GDM1 (cell line): ENCODE results near the gene SLC35A2.
"Not testable (repeated sequence)": the region's sequence is repeated elsewhere in the genome, so short reads cannot be mapped to it uniquely, and the experiment has no call there.

Source experiments
- DNase-seq: peaks from one replicate; lab custom pipeline; 2025; lab: John Stamatoyannopoulos, UW

The SLC35A2 gene

DNA sequence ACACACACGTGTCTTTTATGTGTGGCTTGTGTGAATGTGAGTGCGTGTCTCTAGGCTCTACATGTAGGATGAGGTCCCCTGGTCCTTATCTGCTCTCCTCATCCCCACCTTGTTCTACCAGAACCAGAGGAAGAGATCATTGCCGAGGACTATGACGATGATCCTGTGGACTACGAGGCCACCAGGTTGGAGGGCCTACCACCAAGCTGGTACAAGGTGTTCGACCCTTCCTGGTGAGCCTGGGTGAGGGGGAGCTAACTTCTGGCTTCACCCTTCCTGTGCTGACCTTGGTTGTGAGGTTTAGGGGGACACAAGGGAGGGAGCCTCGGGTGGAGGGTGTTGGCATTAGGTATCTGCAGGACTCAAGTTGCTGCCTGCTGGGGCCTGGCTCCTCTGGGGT is 10.4 kb downstream of the SLC35A2 start:
- no peak for DNase-seq

DNA sequence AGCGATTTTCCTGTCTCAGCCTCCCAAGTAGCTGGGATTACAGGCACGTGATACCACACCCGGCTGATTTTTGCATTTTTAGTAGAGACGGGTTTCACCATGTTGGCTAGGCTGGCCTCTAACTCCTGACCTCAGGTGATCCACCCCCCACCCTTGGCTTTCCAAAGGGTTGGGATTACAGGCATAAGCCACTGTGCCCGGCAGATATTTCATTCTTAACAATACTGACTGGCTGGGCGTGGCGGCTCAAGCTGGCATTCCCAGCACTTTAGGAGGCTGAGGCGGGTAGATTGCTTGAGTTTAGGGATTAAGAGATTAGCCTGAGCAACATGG is 12.4 kb downstream of the SLC35A2 start:
- no peak for DNase-seq

DNA sequence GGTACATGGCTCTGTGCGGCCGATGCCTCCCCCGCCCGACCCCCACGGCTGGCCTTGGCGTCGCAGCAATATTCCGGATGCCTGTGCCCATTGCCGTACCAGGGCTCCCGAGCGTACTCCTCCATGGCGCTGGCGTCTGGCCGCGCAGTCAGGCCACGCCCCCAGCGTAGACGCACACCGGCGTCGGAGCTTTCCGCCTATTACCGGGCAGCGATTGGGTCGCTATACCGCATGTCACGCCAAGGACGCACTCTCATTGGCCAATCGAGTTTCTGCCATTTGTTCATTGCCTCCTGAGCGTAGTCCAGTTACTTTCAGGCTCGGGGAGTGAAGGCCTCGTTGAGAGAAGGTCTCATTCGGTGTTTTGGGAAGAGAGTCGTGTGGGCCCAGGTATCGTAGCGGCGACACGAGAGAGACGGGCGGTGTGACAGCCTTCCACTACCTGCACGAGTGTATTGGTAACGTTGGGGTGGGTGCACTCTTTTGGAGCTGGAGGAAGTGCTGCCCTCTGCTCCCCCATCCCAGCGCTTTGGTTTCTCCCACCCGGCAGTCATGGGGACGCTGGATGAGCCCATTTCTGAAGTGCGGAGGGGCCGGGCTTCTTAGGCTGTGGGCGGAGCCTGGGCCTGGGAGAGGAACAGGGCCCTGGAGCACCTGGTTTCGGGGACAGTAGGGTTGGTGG is 13.7 kb downstream of the SLC35A2 start, which contains the start of the genes PQBP1 and TIMM17B:
TSS of gene PQBP1 (plus strand) at position 306 of the 682 bp plus-strand sequence. CDS start 580 bp downstream, outside the sequence.
TSS of gene TIMM17B (minus strand) at position 144 of the 682 bp plus-strand sequence. CDS start at position 125, 19 bp downstream.
- DNase-seq = peak; percentile 90

GRCh38 chrX:48897157-48897624 is 14.3 kb downstream of the SLC35A2 start:
- DNase-seq = no peak

GRCh38 chrX:48896611-48897011 is 14.8 kb downstream of the SLC35A2 start:
- DNase-seq = no peak

DNA sequence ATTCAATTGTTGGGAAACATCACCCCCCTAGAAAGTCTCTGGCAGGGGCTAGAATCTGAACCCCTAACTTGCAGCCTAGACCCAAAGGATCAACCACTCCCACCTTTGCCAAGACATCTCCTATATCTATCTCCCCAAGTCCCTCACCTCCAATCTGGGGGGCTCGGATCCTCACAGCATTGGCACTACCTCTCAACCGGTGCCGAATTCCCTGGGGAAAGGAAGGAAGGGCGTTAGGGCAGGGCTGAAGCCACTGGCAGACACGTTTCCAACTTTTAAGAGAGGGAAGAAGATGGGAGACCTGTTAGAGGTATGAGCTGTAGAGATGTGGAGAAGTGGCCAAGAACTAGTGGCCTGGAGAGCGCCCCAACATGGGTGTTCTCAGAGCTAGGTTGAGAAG is 16.6 kb downstream of the SLC35A2 start:
- no peak for DNase-seq

- no peak for DNase-seq
Measured at GRCh38 chrX:48893556-48894348, 17.7 kb downstream of the SLC35A2 start.

GRCh38 chrX:48892896-48893295 is 18.6 kb downstream of the SLC35A2 start:
- DNase-seq = no peak

DNA sequence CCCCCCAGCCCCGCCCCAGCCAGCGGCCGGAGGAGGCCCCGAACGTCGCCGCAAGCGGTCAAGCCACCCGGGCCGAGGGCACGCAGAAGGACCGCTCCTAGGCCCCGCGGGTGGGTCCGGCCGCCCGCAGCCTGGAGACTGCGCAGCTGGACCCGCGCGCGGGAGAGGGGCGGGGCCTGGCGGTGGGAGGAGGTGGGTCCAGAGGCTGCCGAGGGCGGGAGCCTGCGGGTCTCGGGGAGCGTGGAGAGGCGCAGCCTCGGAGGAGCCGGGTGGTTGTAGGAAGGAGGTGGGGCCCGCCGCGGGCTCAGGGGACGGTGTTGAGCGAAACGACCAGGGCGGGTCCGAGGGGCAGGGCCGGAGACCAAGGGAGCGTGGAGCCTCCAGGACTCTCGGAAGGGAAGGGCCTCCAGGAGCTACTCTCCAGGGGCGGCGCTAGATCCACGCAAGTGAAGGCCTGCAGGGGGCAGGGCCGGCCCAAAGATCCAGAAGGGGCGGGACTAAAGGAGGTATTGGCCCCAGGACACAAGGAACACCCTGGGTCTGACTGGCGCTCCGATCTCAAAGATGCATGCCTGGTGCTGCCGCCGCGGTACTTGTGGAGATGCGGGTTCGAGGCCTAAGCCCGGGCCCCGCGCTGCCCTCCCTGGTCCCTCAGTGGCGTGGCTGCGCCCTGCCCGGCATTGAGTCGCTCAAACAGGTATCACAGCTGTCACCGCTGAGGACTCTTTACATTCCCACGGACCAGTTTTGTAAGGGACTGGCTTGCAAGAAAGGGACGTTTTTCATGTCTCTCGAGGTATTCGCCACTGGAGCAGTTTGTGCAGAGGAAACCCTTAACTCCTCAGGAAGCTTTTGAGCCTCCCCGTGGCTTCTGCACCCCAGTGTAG is 19.8 kb downstream of the SLC35A2 start:
- peak; percentile 80 for DNase-seq

- DNase-seq = no peak
Measured at GRCh38 chrX:48890934-48891401, 20.5 kb downstream of the SLC35A2 start.

- no peak for DNase-seq
Measured at GRCh38 chrX:48890296-48890925, 21.0 kb downstream of the SLC35A2 start.

DNA sequence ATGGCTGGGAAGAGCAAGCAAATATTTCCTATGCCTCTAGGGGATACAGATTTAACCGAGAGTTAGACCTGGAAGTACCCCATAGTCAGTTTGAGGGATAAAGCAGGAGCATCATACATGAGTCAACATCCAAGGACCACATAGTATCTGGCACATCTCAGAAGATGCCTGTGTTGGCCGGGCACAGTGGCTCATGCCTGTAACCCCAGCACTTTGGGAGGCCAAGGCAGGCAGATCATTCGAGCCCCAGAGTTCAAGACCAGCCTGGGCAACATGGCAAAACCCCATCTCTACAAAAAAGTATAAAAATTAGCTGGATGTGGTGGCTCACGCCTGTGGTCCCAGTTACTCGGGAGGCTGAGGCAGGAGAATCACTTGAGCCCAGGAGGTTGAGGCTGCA is 24.9 kb downstream of the SLC35A2 start:
- not testable (repeated sequence) for DNase-seq

- no peak for DNase-seq
Measured at GRCh38 chrX:48883729-48884128, 27.7 kb downstream of the SLC35A2 start.

DNA sequence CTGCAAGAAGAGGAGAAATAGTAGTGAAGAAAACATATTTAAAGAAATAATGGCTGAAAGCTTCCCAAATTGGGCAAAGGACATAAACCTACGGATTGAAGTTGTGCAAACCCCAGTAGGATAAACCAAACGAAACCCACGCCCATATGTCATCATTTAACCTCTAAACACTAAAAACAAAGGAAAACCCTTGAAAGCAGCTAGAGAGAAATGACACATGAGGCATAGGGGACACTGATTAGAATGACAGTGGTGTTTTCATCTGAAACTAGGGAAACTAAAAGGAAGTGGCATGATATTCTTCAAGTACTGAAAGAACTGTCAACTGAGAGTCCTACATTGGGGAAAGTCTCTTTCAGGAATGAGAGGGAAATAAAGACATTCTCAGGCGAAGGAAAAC is 34.5 kb downstream of the SLC35A2 start:
- not testable (repeated sequence) for DNase-seq

- not testable (repeated sequence) for DNase-seq
Measured at GRCh38 chrX:48872017-48872416, 39.4 kb downstream of the SLC35A2 start.

- DNase-seq = no peak
Measured at GRCh38 chrX:48864210-48864609, 47.2 kb downstream of the SLC35A2 start.

- DNase-seq = no peak
Measured at GRCh38 chrX:48854898-48855297, 56.5 kb downstream of the SLC35A2 start.

- not testable (repeated sequence) for DNase-seq
Measured at GRCh38 chrX:48854121-48854804, 57.2 kb downstream of the SLC35A2 start.

DNA sequence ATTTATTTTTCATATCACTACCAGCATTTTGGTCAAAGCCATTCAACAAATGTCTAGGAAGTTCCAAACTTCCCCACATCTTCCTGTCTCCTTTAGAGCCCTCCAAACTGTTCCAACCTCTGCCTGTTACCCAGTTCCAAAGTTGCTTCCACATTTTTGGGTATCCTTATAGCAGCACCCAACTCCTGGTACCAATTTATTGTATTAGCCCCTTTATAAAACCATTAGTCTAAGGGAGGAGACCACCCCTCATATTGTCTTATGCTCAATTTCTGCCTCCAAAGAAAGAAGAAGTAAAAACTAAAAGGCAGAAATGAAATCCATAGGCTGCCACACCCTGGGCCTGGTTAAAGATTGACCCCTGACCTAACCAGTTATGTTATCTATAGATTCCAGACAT is 58.0 kb downstream of the SLC35A2 start:
- not testable (repeated sequence) for DNase-seq
